ENCODE data around the gene OPHN1.

- TF ChIP-seq CTCF (IDR thresholded peaks at IDR 0.05 in 4 of 5, conservative IDR thresholded peaks at IDR 0.05 in 1 of 5) (no peak), POLR2A (IDR thresholded peaks at IDR 0.05) (no peak)
Measured at GRCh38 chrX:68307769-68308168, 125.5 kb downstream of the OPHN1 start.
